C4-2B (cell line): ENCODE measurements around the gene RAPGEF6.

Experiments used
- H3K27ac ChIP-seq: fragments of 450-650 bp; 2 replicates; pipeline ENCODE4 v1.5.1; 2017
- CTCF ChIP-seq: fragments of 450-650 bp; conservative IDR thresholded peaks from 2 replicates; pipeline ENCODE4 v1.5.1; 2017; ENCODE audit warnings: mild to moderate bottlenecking
- ZFX ChIP-seq: fragments of 450-650 bp; IDR thresholded peaks from 2 replicates; pipeline ENCODE4 v1.6.1; 2017

Gene RAPGEF6

GRCh38 chr5:131564229-131564652 is 70.8 kb downstream of the RAPGEF6 start:
- H3K27ac ChIP-seq, result no peak overlapping the region
- TF ChIP-seq CTCF, result no peak
- TF ChIP-seq ZFX, result no peak

GRCh38 chr5:131563434-131564228 is 71.4 kb downstream of the RAPGEF6 start:
- TF ChIP-seq CTCF, result no peak
- no peak overlapping the region for H3K27ac ChIP-seq

GRCh38 chr5:131550606-131551005 is 84.4 kb downstream of the RAPGEF6 start:
- no peak for TF ChIP-seq CTCF
- TF ChIP-seq ZFX, result no peak
- no peak overlapping the region for H3K27ac ChIP-seq

DNA sequence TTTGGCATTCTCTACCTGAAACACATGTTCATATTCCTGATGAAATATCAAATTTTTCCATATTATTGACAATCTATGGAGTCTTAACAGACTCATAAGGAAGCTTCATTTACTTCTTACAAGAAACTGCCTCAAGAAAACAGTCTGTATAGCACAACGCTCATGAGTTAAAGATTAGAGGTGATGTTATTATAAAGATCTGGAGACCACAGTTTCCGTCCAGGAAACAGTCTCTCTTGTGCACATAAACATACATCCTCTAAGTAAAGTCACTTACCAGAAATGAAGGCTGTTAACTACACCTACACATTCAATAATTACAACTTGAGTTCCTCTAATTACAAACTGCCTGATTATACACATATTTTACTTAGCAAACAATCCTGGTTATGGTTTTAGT is 86.9 kb downstream of the RAPGEF6 start:
- no peak overlapping the region for H3K27ac ChIP-seq

DNA sequence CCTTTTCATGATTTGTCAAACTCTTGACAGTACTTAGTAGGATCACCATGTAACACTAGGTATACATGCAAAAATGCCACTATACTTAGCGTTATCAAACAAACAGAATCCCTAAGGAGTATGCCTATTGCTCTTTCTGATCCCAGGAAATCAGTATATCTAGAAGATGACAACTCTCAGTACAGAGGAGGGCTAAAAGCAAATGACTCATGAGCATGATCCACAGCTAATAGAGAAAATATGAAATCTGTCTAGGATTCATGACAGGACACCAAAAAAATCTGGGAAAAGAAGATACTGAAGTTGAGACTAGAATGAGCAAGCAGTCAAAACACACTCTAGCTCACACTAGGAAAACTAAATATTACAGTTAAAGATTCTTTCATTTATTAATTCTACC is 89.2 kb downstream of the RAPGEF6 start:
- TF ChIP-seq ZFX (no peak), CTCF (no peak)
- H3K27ac ChIP-seq, result no peak overlapping the region

More for the DNA sequence above, 86.9 kb downstream of the RAPGEF6 start:
- TF ChIP-seq CTCF, result no peak
- no peak for TF ChIP-seq ZFX

DNA sequence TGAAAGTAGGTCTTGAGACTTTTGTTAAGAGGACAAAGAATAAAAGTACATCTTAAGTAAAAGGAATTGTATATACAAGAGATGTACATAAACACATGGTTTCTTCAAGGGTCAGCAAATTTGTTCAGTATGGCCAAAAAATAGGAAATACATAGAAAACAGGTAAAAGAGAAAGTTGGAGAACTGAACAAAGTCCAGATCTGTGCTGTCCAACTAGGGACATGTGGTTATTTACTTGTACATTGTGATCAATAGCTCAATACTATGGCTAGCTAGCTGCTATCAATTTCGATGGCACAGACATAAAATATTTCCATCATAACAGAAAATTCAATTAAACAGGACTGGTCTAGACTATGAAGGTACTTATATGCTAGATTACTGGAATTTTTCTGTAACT is 92.3 kb downstream of the RAPGEF6 start:
- TF ChIP-seq ZFX (no peak), CTCF (no peak)
- H3K27ac ChIP-seq, result no peak overlapping the region

DNA sequence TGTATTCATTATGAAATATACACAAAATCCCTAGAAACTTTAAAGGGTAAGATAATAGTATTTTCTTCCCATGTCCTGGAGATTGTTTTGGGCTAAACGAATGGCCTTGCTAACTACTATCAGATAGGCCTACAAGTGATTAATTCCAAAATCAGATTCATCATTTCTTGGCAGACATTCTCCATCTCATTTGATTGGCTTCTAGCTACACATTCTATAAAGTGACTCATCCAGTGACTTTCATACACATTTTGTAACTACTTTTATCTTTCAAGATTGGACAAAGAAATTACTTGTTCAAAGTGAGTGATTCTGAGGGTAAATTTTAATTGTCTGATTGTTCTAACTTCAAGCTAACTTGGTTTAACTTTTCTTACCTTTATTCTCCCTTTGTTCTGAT is 93.3 kb downstream of the RAPGEF6 start:
- H3K27ac ChIP-seq, result no peak overlapping the region
- TF ChIP-seq ZFX, result no peak
- no peak for TF ChIP-seq CTCF
